ENCODE results near the gene TRIM61. TPM values are rescaled to one million over a fixed set of nuclear protein-coding genes. Genes with fewer than 3 reads are reported as not detected.
"Not testable (repeated sequence)": the region's sequence is repeated elsewhere in the genome, so short reads cannot be mapped to it uniquely, and the experiment has no call there.

Gene TRIM61
- total RNA-seq, 1 experiment from 2014 or later = 0.45 TPM

GRCh38 chr4:164945146-164945545, 32.3 kb downstream of the TRIM61 start:
- CTCF ChIA-PET = no interaction called here
- TF ChIP-seq CTCF (IDR thresholded peaks at IDR 0.05; ENCODE audit: unreplicated experiment) = no peak
- no peaks in the 10 kb centered on the region for H3K36me3 Mint-ChIP-seq (ENCODE audit: insufficient read depth, unreplicated experiment)
- H3K27me3 Mint-ChIP-seq (ENCODE audit: unreplicated experiment) = no peaks in the 10 kb centered on the region
- no peak overlapping the region for H3K4me3 Mint-ChIP-seq (ENCODE audit: low read depth, unreplicated experiment)
- no peak for DNase-seq
- H3K4me1 Mint-ChIP-seq (ENCODE audit: low read depth, unreplicated experiment) = no peaks in the 10 kb centered on the region
- intact Hi-C loops (cut with micrococcal nuclease; ENCODE audit: unreplicated experiment) = no loop called here
- peaks cover 2% of the 10 kb centered on the region for H3K9me3 Mint-ChIP-seq (ENCODE audit: low read depth, unreplicated experiment)
- no peak overlapping the region for H3K27ac Mint-ChIP-seq (ENCODE audit: unreplicated experiment)
- no TSS peak for BruUV-seq (replicated peaks)

GRCh38 chr4:164943192-164943591, 34.3 kb downstream of the TRIM61 start:
- CTCF ChIA-PET = no interaction called here
- no peak for TF ChIP-seq CTCF (IDR thresholded peaks at IDR 0.05; ENCODE audit: unreplicated experiment)
- no peak overlapping the region for H3K4me3 Mint-ChIP-seq (ENCODE audit: low read depth, unreplicated experiment)
- H3K9me3 Mint-ChIP-seq (ENCODE audit: low read depth, unreplicated experiment) = peaks cover 2% of the 10 kb centered on the region
- no peaks in the 10 kb centered on the region for H3K27me3 Mint-ChIP-seq (ENCODE audit: unreplicated experiment)
- BruUV-seq (replicated peaks) = no TSS peak
- no peak for DNase-seq
- no peaks in the 10 kb centered on the region for H3K4me1 Mint-ChIP-seq (ENCODE audit: low read depth, unreplicated experiment)
- no peaks in the 10 kb centered on the region for H3K36me3 Mint-ChIP-seq (ENCODE audit: insufficient read depth, unreplicated experiment)
- no peak overlapping the region for H3K27ac Mint-ChIP-seq (ENCODE audit: unreplicated experiment)
- intact Hi-C loops (cut with micrococcal nuclease; ENCODE audit: unreplicated experiment) = no loop called here

GRCh38 chr4:164937576-164938270, 39.7 kb downstream of the TRIM61 start:
- no peak for DNase-seq
- no peak for TF ChIP-seq CTCF (IDR thresholded peaks at IDR 0.05; ENCODE audit: unreplicated experiment)
- intact Hi-C loops (cut with micrococcal nuclease; ENCODE audit: unreplicated experiment) = loop anchor here (10.0 kb wide), 1 partner anchor 163 kb away; no protein-coding TSS in a partner anchor
- Mint-ChIP-seq H3K4me1 (ENCODE audit: low read depth, unreplicated experiment) (no peaks in the 10 kb centered on the region), H3K27me3 (ENCODE audit: unreplicated experiment) (no peaks in the 10 kb centered on the region), H3K9me3 (ENCODE audit: low read depth, unreplicated experiment) (no peaks in the 10 kb centered on the region), H3K4me3 (ENCODE audit: low read depth, unreplicated experiment) (no peak overlapping the region), H3K27ac (ENCODE audit: unreplicated experiment) (no peak overlapping the region), H3K36me3 (ENCODE audit: insufficient read depth, unreplicated experiment) (no peaks in the 10 kb centered on the region)
- no TSS peak for BruUV-seq (replicated peaks)
- CTCF ChIA-PET = interaction anchor here (0.6 kb wide), 1 partner anchor 17 kb away, joined by 4 read pairs; no protein-coding TSS in a partner anchor

GRCh38 chr4:164935865-164936606, 41.4 kb downstream of the TRIM61 start:
- H3K4me3 Mint-ChIP-seq (ENCODE audit: low read depth, unreplicated experiment); DNase-seq; BruUV-seq (replicated peaks); H3K9me3 Mint-ChIP-seq (ENCODE audit: low read depth, unreplicated experiment); H3K27me3 Mint-ChIP-seq (ENCODE audit: unreplicated experiment); H3K36me3 Mint-ChIP-seq (ENCODE audit: insufficient read depth, unreplicated experiment); H3K4me1 Mint-ChIP-seq (ENCODE audit: low read depth, unreplicated experiment); H3K27ac Mint-ChIP-seq (ENCODE audit: unreplicated experiment): not testable (repeated sequence)
- intact Hi-C loops (cut with micrococcal nuclease; ENCODE audit: unreplicated experiment) = loop anchor here (10.0 kb wide), 1 partner anchor 161 kb away; no protein-coding TSS in a partner anchor
- CTCF ChIA-PET = interaction anchor here (0.9 kb wide), 1 partner anchor 11 kb away, joined by 3 read pairs; no protein-coding TSS in a partner anchor

All from Calu3 (cell line).